Stimulated activated naive B cell treated with anti-CD40 and anti-IgM and Interleukin-4, amounts not matched to agents 10 μg/mL and 1 μg/mL and 100 μg/mL, for 72 hours (primary cell): ENCODE data around the gene RHBDD1.
"Not testable (repeated sequence)": the region's sequence is repeated elsewhere in the genome, so short reads cannot be mapped to it uniquely, and the experiment has no call there.

Experiments
- ATAC-seq, 2 donors: fragments of 150-1000 bp; cut with Tn5 transposase; replicated peaks; 2 replicates each; pipeline ENCODE4 v1.10.0; 2021; ENCODE audit warnings: moderate library complexity in 1 of 2
- DNase-seq: peaks from one replicate; pipeline ENCODE4 v3.0.0; 2021
- H3K27ac Mint-ChIP-seq: one replicate; pipeline ENCODE4 v1.8.0; 2022; ENCODE audit warnings: mild to moderate bottlenecking, mixed read lengths
- H3K27me3 Mint-ChIP-seq, 2 donors: one replicate each; pipeline ENCODE4 v1.8.0; 2022; ENCODE audit warnings: mixed read lengths in 2 of 2
- H3K36me3 Mint-ChIP-seq, 2 donors: one replicate each; pipeline ENCODE4 v1.8.0; 2022; ENCODE audit warnings: mixed read lengths in 2 of 2, mild to moderate bottlenecking in 1 of 2
- H3K4me1 Mint-ChIP-seq, 2 donors: one replicate each; pipeline ENCODE4 v1.8.0; 2022; ENCODE audit warnings: mixed read lengths in 2 of 2, mild to moderate bottlenecking in 1 of 2
- H3K4me3 Mint-ChIP-seq, 2 donors: one replicate each; pipeline ENCODE4 v1.8.0; 2022; ENCODE audit warnings: mild to moderate bottlenecking in 2 of 2, mixed read lengths in 2 of 2, moderate library complexity in 1 of 2
- H3K9me3 Mint-ChIP-seq, 2 donors: one replicate each; pipeline ENCODE4 v1.8.0; 2022; ENCODE audit warnings: mixed read lengths in 2 of 2, mild to moderate bottlenecking in 1 of 2

RHBDD1 gene

DNA sequence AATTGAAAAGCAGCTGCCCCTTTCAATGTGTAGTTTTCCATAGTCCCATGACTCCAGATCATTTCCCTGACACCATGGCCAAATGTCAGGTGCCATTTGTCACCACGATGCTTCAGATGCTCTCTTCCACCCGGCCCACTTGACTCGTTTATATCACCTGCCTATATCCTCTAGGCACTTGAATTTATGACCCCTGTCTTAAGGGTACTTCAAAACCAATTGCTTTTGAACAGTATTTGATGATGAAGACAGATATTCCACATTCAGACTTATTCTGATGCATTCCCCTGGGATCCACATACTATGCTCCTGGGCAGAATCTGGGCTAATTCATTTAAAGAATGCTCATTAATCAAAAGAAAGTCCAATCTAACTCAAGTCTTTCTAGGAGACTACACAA is 16.9 kb upstream of the RHBDD1 start:
- Mint-ChIP-seq H3K9me3 (peaks cover 0 to 2% of the 10 kb centered on the region in 2 donors), H3K4me1 (no peaks in the 10 kb centered on the region), H3K27ac (no peak overlapping the region), H3K27me3 (peaks cover 0 to 6% of the 10 kb centered on the region in 2 donors), H3K36me3 (peaks cover 0 to 7% of the 10 kb centered on the region in 2 donors), H3K4me3 (no peak overlapping the region)
- ATAC-seq (no peak), DNase-seq (no peak)

DNA sequence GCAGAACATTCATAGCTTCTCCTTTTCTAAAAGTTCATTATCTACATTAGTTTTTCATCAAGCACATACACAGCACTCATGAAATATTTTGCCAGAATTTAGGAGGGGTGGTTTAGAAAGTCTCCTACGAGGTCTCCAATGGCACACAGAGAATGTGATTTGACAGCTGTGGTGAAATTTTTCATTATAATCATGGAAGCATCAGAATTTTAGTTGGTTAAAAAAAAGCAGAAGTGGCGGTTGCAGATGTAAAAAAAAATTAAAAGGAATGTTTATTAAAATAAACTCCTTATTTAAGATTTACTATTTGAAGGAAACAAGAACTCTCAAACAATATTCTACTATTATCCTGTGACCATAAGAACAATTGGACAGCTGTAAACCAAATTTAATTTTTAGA is 10.8 kb upstream of the RHBDD1 start:
- H3K4me3 Mint-ChIP-seq: no peak overlapping the region
- peaks cover 5 to 9% of the 10 kb centered on the region in 2 donors for H3K4me1 Mint-ChIP-seq
- DNase-seq (no peak), ATAC-seq (no peak)
- no peaks in the 10 kb centered on the region for H3K27me3 Mint-ChIP-seq
- H3K27ac Mint-ChIP-seq: no peak overlapping the region
- peaks cover 0 to 10% of the 10 kb centered on the region in 2 donors for H3K36me3 Mint-ChIP-seq
- H3K9me3 Mint-ChIP-seq: no peaks in the 10 kb centered on the region

- DNase-seq: no peak
- Mint-ChIP-seq H3K27ac (no peak overlapping the region), H3K36me3 (peaks cover 6 to 31% of the 10 kb centered on the region in 2 donors), H3K4me1 (peaks cover 8 to 28% of the 10 kb centered on the region in 2 donors), H3K9me3 (no peaks in the 10 kb centered on the region), H3K4me3 (no peak overlapping the region), H3K27me3 (no peaks in the 10 kb centered on the region)
- no peak for ATAC-seq
Measured at GRCh38 chr2:226828191-226828590, 7.7 kb upstream of the RHBDD1 start.

GRCh38 chr2:226829721-226830631 is 5.9 kb upstream of the RHBDD1 start:
- Mint-ChIP-seq H3K36me3 (peaks cover 9 to 28% of the 10 kb centered on the region in 2 donors), H3K4me3 (no peak overlapping the region), H3K27me3 (no peaks in the 10 kb centered on the region), H3K4me1 (peaks cover 10 to 28% of the 10 kb centered on the region in 2 donors), H3K9me3 (no peaks in the 10 kb centered on the region), H3K27ac (peak overlapping the region; percentile 31)
- DNase-seq (no peak), ATAC-seq (peak; percentile 83 to 94)

DNA sequence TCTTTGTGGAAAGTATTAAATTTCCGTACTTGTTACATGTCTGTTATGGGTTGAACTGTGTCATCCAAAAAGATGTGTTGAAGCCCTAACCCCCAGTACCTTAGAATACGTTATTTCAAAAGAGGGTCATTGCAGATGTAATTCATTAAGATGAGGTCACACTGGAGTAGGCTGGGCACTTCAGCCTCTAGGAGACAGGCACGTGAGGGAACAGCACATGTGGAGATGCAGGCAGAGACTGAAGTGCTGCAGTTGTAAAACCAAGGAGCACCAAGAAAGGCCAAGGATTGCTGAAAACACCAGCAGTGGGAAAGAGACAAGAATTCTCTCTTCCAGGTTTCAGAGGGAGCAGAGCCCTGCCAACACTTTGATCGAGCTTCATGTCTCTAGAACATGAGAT is 4.6 kb upstream of the RHBDD1 start:
- no peak for DNase-seq
- no peaks in the 10 kb centered on the region for H3K9me3 Mint-ChIP-seq
- H3K4me3 Mint-ChIP-seq: no peak overlapping the region
- H3K4me1 Mint-ChIP-seq: peaks cover 14 to 28% of the 10 kb centered on the region in 2 donors
- ATAC-seq: no peak
- no peaks in the 10 kb centered on the region for H3K27me3 Mint-ChIP-seq
- H3K27ac Mint-ChIP-seq: no peak overlapping the region
- H3K36me3 Mint-ChIP-seq: peaks cover 9 to 28% of the 10 kb centered on the region in 2 donors

- ATAC-seq (no peak), DNase-seq (no peak)
- H3K27me3 Mint-ChIP-seq: no peaks in the 10 kb centered on the region
- H3K27ac Mint-ChIP-seq: no peak overlapping the region
- H3K4me3 Mint-ChIP-seq: no peak overlapping the region
- H3K36me3 Mint-ChIP-seq: peaks cover 9 to 28% of the 10 kb centered on the region in 2 donors
- H3K9me3 Mint-ChIP-seq: no peaks in the 10 kb centered on the region
- peaks cover 16 to 33% of the 10 kb centered on the region in 2 donors for H3K4me1 Mint-ChIP-seq
Measured at GRCh38 chr2:226832061-226832460, 3.8 kb upstream of the RHBDD1 start.

GRCh38 chr2:226834880-226835279 is 974 bp upstream of the RHBDD1 start:
- peaks cover 26 to 42% of the 10 kb centered on the region in 2 donors for H3K4me1 Mint-ChIP-seq
- not testable (repeated sequence) for ATAC-seq, DNase-seq, H3K9me3 Mint-ChIP-seq, H3K27me3 Mint-ChIP-seq
- H3K36me3 Mint-ChIP-seq: peaks cover 12 to 28% of the 10 kb centered on the region in 2 donors
- H3K27ac Mint-ChIP-seq: peak overlapping the region; percentile 100
- H3K4me3 Mint-ChIP-seq: peak overlapping the region; percentile 91 to 93

GRCh38 chr2:226835420-226835795 is 446 bp upstream of the RHBDD1 start:
- DNase-seq (no peak), ATAC-seq (peak; percentile 21 to 23)
- H3K9me3 Mint-ChIP-seq: no peaks in the 10 kb centered on the region
- peaks cover 25 to 41% of the 10 kb centered on the region in 2 donors for H3K4me1 Mint-ChIP-seq
- no peaks in the 10 kb centered on the region for H3K27me3 Mint-ChIP-seq
- H3K4me3 Mint-ChIP-seq: peak overlapping the region; percentile 91 to 93
- peaks cover 16 to 29% of the 10 kb centered on the region in 2 donors for H3K36me3 Mint-ChIP-seq
- H3K27ac Mint-ChIP-seq: peak overlapping the region; percentile 100

GRCh38 chr2:226836548-226836885 is 663 bp downstream of the RHBDD1 start:
- Mint-ChIP-seq H3K36me3 (peaks cover 15 to 24% of the 10 kb centered on the region in 2 donors), H3K27ac (peak overlapping the region; percentile 100), H3K9me3 (no peaks in the 10 kb centered on the region), H3K27me3 (no peaks in the 10 kb centered on the region), H3K4me1 (peaks cover 28 to 41% of the 10 kb centered on the region in 2 donors), H3K4me3 (peak overlapping the region; percentile 91 to 93)
- peak; percentile 2 to 4 for ATAC-seq
- no peak for DNase-seq

DNA sequence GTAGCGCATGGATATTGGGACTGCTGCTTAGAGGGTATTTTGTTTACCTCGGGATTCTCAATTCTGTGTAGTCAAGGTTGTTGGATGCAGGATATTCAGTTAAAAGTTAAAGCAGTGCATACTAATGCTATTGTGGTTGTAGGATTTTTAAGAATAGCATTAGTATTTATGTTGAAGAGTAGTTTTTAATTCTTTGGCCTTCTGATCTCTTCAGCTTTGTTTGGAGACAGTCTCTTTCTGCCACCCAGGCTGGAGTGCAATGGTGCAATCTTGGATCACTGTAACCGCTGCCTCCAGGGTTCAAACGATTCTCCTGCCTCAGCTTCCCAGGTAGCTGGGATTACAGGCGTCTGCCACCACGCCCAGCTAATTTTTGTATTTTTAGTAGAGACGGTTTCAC is 1.5 kb downstream of the RHBDD1 start:
- peak overlapping the region; percentile 100 for H3K27ac Mint-ChIP-seq
- H3K4me1 Mint-ChIP-seq: peaks cover 32 to 44% of the 10 kb centered on the region in 2 donors
- ATAC-seq: no peak

DNA sequence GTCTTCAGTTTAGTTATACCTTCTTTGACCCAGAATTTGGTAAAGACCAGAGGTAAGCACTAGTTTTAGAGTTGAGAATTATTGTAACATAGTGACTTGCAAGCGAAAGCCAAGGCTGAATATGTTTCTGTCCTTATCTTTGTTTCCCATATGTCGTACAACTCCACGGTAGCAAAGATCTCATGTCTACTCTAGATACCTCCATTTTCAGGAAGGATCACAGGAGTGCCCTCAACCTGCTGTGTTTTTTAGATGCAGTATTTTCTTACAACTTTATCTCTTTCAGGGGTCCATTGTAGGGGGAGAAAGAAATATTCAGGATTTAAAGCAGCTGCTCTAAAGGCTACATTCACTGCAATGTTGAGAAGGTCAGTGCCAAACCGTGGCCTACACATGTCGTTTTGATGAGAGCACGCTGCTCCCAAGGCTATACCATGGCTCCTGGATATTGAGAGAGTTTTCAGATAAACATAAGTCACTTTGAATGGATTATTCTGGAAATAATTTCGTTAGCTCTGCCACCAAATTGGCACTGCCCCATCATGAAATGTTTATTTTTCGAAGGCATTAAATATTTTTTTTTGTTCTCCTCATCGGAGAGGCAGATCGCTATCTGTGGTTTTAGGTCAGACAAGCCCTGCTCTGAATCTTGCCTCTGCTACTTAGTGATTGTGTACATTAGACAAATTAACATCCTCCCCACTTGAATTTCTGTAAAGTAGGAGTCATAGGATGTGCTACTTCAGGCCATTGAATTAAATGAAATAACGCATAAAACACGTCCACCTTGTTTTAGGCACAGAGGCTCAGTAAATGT is 2.1 kb downstream of the RHBDD1 start:
- H3K4me3 Mint-ChIP-seq: peak overlapping the region; percentile 91 to 93
- peaks cover 3 to 5% of the 10 kb centered on the region in 2 donors for H3K9me3 Mint-ChIP-seq
- H3K27me3 Mint-ChIP-seq: no peaks in the 10 kb centered on the region
- ATAC-seq (no peak), DNase-seq (no peak)
- H3K36me3 Mint-ChIP-seq: peaks cover 26 to 28% of the 10 kb centered on the region in 2 donors
- H3K27ac Mint-ChIP-seq: peak overlapping the region; percentile 100
- H3K4me1 Mint-ChIP-seq: peaks cover 38 to 47% of the 10 kb centered on the region in 2 donors

More for the DNA sequence above, 1.5 kb downstream of the RHBDD1 start:
- Mint-ChIP-seq H3K27me3 (no peaks in the 10 kb centered on the region), H3K9me3 (peaks cover 0 to 2% of the 10 kb centered on the region in 2 donors), H3K4me3 (peak overlapping the region; percentile 91 to 93), H3K36me3 (peaks cover 20 to 24% of the 10 kb centered on the region in 2 donors)
- no peak for DNase-seq

DNA sequence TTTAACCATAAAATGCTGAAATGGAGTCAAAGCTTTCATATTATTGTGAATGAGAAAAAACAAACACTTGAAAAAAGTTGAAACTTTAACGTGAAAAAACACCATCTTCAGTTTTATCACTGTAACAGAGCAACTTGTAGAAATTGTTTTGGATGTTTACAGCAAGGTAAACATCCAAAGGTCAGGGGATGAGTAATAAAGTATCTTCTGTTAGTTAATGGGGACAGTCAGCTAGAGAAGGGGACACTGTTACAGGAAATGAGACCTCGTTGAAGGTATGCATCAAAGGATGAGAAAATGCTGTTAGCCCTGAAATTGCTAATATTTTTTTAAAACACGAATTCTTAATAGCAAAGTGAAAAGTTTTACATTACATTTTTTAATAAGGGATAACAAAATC is 2.9 kb downstream of the RHBDD1 start:
- Mint-ChIP-seq H3K36me3 (peaks cover 28 to 36% of the 10 kb centered on the region in 2 donors), H3K9me3 (peaks cover 3 to 5% of the 10 kb centered on the region in 2 donors), H3K27me3 (no peaks in the 10 kb centered on the region), H3K4me1 (peaks cover 43 to 54% of the 10 kb centered on the region in 2 donors), H3K27ac (peak overlapping the region; percentile 83), H3K4me3 (peak overlapping the region; percentile 6 to 12)
- no peak for DNase-seq
- no peak for ATAC-seq

GRCh38 chr2:226839161-226839560 is 3.3 kb downstream of the RHBDD1 start:
- no peak for DNase-seq
- Mint-ChIP-seq H3K27me3 (no peaks in the 10 kb centered on the region), H3K36me3 (peaks cover 28 to 40% of the 10 kb centered on the region in 2 donors), H3K4me1 (peaks cover 47 to 59% of the 10 kb centered on the region in 2 donors), H3K27ac (peak overlapping the region; percentile 90), H3K4me3 (no peak overlapping the region), H3K9me3 (peaks cover 3 to 5% of the 10 kb centered on the region in 2 donors)
- ATAC-seq: no peak

GRCh38 chr2:226839951-226840350 is 4.1 kb downstream of the RHBDD1 start:
- Mint-ChIP-seq H3K27ac (peak overlapping the region; percentile 42), H3K4me3 (no peak overlapping the region), H3K4me1 (peaks cover 48 to 63% of the 10 kb centered on the region in 2 donors), H3K9me3 (peaks cover 3 to 5% of the 10 kb centered on the region in 2 donors), H3K36me3 (peaks cover 25 to 40% of the 10 kb centered on the region in 2 donors), H3K27me3 (no peaks in the 10 kb centered on the region)
- DNase-seq: no peak
- ATAC-seq: no peak
